NCI-H446 (cell line): ENCODE measurements around the gene LHX5.

Source experiments
- DNase-seq, 2 experiments: peaks; one replicate each; lab custom pipeline; 2025; lab: John Stamatoyannopoulos, UW

The LHX5 gene

GRCh38 chr12:113464852-113465719 is 6.6 kb downstream of the LHX5 start:
- no peak for DNase-seq

GRCh38 chr12:113464452-113464775 is 7.3 kb downstream of the LHX5 start:
- DNase-seq, result no peak

GRCh38 chr12:113463746-113464451 is 7.8 kb downstream of the LHX5 start:
- DNase-seq, result no peak

- no peak for DNase-seq
Observed at GRCh38 chr12:113462998-113463745, 8.5 kb downstream of the LHX5 start.

GRCh38 chr12:113462117-113462774 is 9.4 kb downstream of the LHX5 start:
- DNase-seq, result peak; percentile 36 to 71

GRCh38 chr12:113461666-113462065 is 10.0 kb downstream of the LHX5 start:
- no peak for DNase-seq

- DNase-seq, result no peak
Observed at GRCh38 chr12:113459981-113460380, 11.7 kb downstream of the LHX5 start.

- no peak for DNase-seq
Observed at GRCh38 chr12:113457710-113458109, 14.0 kb downstream of the LHX5 start.

- no peak for DNase-seq
Observed at GRCh38 chr12:113457185-113457584, 14.5 kb downstream of the LHX5 start.

- no peak for DNase-seq
Observed at GRCh38 chr12:113456761-113457160, 14.9 kb downstream of the LHX5 start.

- no peak for DNase-seq
Observed at GRCh38 chr12:113456199-113456598, 15.5 kb downstream of the LHX5 start.

GRCh38 chr12:113453330-113453729 is 18.3 kb downstream of the LHX5 start:
- no peak for DNase-seq

- DNase-seq, result no peak
Observed at GRCh38 chr12:113452458-113452857, 19.2 kb downstream of the LHX5 start.

- DNase-seq, result no peak
Observed at GRCh38 chr12:113449839-113450238, 21.8 kb downstream of the LHX5 start.

- no peak for DNase-seq
Observed at GRCh38 chr12:113449299-113449698, 22.4 kb downstream of the LHX5 start.

- DNase-seq, result no peak
Observed at GRCh38 chr12:113448873-113449272, 22.8 kb downstream of the LHX5 start.

GRCh38 chr12:113445544-113446171 is 26.0 kb downstream of the LHX5 start:
- no peak for DNase-seq

- no peak for DNase-seq
Observed at GRCh38 chr12:113443030-113443539, 28.6 kb downstream of the LHX5 start.

- no peak for DNase-seq
Observed at GRCh38 chr12:113440947-113441782, 30.5 kb downstream of the LHX5 start.

GRCh38 chr12:113440336-113440735 is 31.3 kb downstream of the LHX5 start:
- no peak for DNase-seq

GRCh38 chr12:113439606-113440030 is 32.1 kb downstream of the LHX5 start:
- peak; percentile 3 to 58 for DNase-seq
